Omental fat pad (tissue), 4 donors: ENCODE results near the gene SLMAP. TPM values are rescaled to one million over a fixed set of nuclear protein-coding genes. Genes with fewer than 3 reads are reported as not detected.
A peak's percentile ranks its signal among the peaks of the same experiment; 100 is the strongest.

Source experiments
- ATAC-seq: fragments of 150-250 bp; one replicate; pipeline ENCODE4 v1.9.1; 2016; ENCODE audit warnings: mild to moderate bottlenecking, moderate library complexity; ENCODE audit not compliant: low FRiP score
- DNase-seq: peaks from one replicate; pipeline ENCODE4 v3.0.0-alpha.2; 2019; ENCODE audit warnings: low spot score
- CTCF ChIP-seq, 3 donors: fragments of 450-650 bp; IDR thresholded peaks; one replicate each; pipeline ENCODE4 v1.5.1; 2016 to 2017; ENCODE audit warnings: antibody characterized with exemption in 3 of 3, mild to moderate bottlenecking in 3 of 3, moderate library complexity in 2 of 3
- total RNA-seq, 4 donors: library from RNA; depleted of rRNA; stranded (reverse); fragments of >200 nt; gene quantifications; one replicate each; pipeline ENCODE4 v1.1.0, GENCODE V29; 2016

SLMAP gene
- total RNA-seq, 4 donors from 2014 or later = 42.7 to 72.7 (median 47.1) TPM

GRCh38 chr3:57961177-57961827 lies 205.2 kb downstream of the SLMAP start:
- TF ChIP-seq CTCF (IDR thresholded peaks at IDR 0.05) = no peak
- ATAC-seq = no peak
- DNase-seq = no peak

- DNase-seq = no peak
- no peak for ATAC-seq
- peak in 1 of 3 donors; percentile 30 for TF ChIP-seq CTCF (IDR thresholded peaks at IDR 0.05)
Measured at GRCh38 chr3:57961828-57962447, 205.8 kb downstream of the SLMAP start.

GRCh38 chr3:57962448-57962834 lies 206.3 kb downstream of the SLMAP start:
- no peak for ATAC-seq

GRCh38 chr3:57963811-57964346 lies 207.8 kb downstream of the SLMAP start:
- DNase-seq = no peak
- no peak for TF ChIP-seq CTCF (IDR thresholded peaks at IDR 0.05)
- ATAC-seq = no peak

More at GRCh38 chr3:57962448-57962834, 206.3 kb downstream of the SLMAP start:
- DNase-seq = no peak
- no peak for TF ChIP-seq CTCF (IDR thresholded peaks at IDR 0.05)

GRCh38 chr3:57966829-57967228 lies 210.7 kb downstream of the SLMAP start:
- TF ChIP-seq CTCF (IDR thresholded peaks at IDR 0.05) = no peak
- DNase-seq (no peak), ATAC-seq (no peak)

GRCh38 chr3:57967590-57967989 lies 211.5 kb downstream of the SLMAP start:
- TF ChIP-seq CTCF (IDR thresholded peaks at IDR 0.05) = no peak

GRCh38 chr3:57968501-57968900 lies 212.4 kb downstream of the SLMAP start:
- DNase-seq (no peak), ATAC-seq (no peak)
- TF ChIP-seq CTCF (IDR thresholded peaks at IDR 0.05) = no peak

More at GRCh38 chr3:57967590-57967989, 211.5 kb downstream of the SLMAP start:
- no peak for DNase-seq
- no peak for ATAC-seq
